Common myeloid progenitor, CD34-positive (primary cell): ENCODE results near the gene WWP2.

Experiments used
- CTCF ChIA-PET: fragments of 350-600 bp; sonication (Branson Sonifier 250); formaldehyde crosslinking; loops from one replicate; lab custom pipeline; 2021; ENCODE audit warnings: antibody characterized with exemption; lab: Charles Lee
- POLR2A ChIA-PET: fragments of 350-600 bp; sonication (Branson Sonifier 250); formaldehyde crosslinking; loops from one replicate; lab custom pipeline; 2021; ENCODE audit warnings: antibody characterized with exemption; lab: Charles Lee
- DNase-seq, 3 donors: peaks; one replicate each; pipeline versions ENCODE4 v3.0.0 to v3.0.0-alpha.2; 2013
- H3K27ac ChIP-seq, 2 experiments: 1 replicate in 1 of 2; 2 replicates in 1 of 2; pipeline ENCODE4 v1.7.0; 2013; ENCODE audit warnings: inconsistent platforms in 2 of 2, low read length in 2 of 2, mild to moderate bottlenecking in 2 of 2, low read depth in 1 of 2, moderate library complexity in 1 of 2; ENCODE audit not compliant: severe bottlenecking in 2 of 2, insufficient read depth in 1 of 2, poor library complexity in 1 of 2
- H3K27me3 ChIP-seq, 5 experiments: replicated peaks in 2 of 5; 1 replicate in 3 of 5; 2 replicates in 2 of 5; pipeline versions ENCODE4 v1.6.1 to v1.7.0; 2013; ENCODE audit warnings: low read length in 4 of 5, mild to moderate bottlenecking in 2 of 5, moderate library complexity in 2 of 5, inconsistent platforms in 1 of 5; ENCODE audit not compliant: insufficient read depth in 5 of 5, control insufficient read depth in 4 of 5
- H3K36me3 ChIP-seq, 4 experiments: 1 replicate in 2 of 4; 2 replicates in 2 of 4; pipeline versions ENCODE4 v1.6.1 to v1.7.0; 2013; ENCODE audit warnings: low read length in 3 of 4, control low read depth in 1 of 4, mild to moderate bottlenecking in 1 of 4; ENCODE audit not compliant: control insufficient read depth in 4 of 4, insufficient read depth in 4 of 4
- H3K4me1 ChIP-seq, 4 experiments: 1 replicate in 3 of 4; 2 replicates in 1 of 4; pipeline versions ENCODE4 v1.6.1 to v1.7.1; 2013; ENCODE audit warnings: low read length in 3 of 4, mild to moderate bottlenecking in 3 of 4, control low read depth in 1 of 4, inconsistent platforms in 1 of 4, moderate library complexity in 1 of 4; ENCODE audit not compliant: control insufficient read depth in 4 of 4, insufficient read depth in 4 of 4; ENCODE audit errors: control extremely low read depth in 1 of 4
- H3K4me3 ChIP-seq, 7 experiments: 1 replicate in 4 of 7; 2 replicates in 3 of 7; pipeline versions ENCODE4 v1.5.1 to v1.7.0; 2013; ENCODE audit warnings: mild to moderate bottlenecking in 7 of 7, low read length in 6 of 7, moderate library complexity in 6 of 7, inconsistent platforms in 2 of 7, low read depth in 2 of 7, control low read depth in 1 of 7; ENCODE audit not compliant: insufficient read depth in 4 of 7, control insufficient read depth in 1 of 7; ENCODE audit errors: extremely low read depth in 1 of 7
- H3K9me3 ChIP-seq, 5 experiments: 1 replicate in 4 of 5; 2 replicates in 1 of 5; pipeline versions ENCODE4 v1.6.1 to v1.7.1; 2013; ENCODE audit warnings: low read length in 4 of 5, mild to moderate bottlenecking in 2 of 5, inconsistent platforms in 1 of 5, low read depth in 1 of 5, moderate library complexity in 1 of 5; ENCODE audit not compliant: control insufficient read depth in 4 of 5, insufficient read depth in 2 of 5; ENCODE audit errors: control extremely low read depth in 1 of 5
- WGBS: methylation state at CpG from one replicate; pipeline ENCODE4 v1.1.5; 2013; ENCODE audit not compliant: insufficient coverage; 5-methylcytosine and 5-hydroxymethylcytosine counted together

The WWP2 gene

GRCh38 chr16:69893106-69893505 lies 131.0 kb downstream of the WWP2 start:
- Histone ChIP-seq H3K4me3 (no peak overlapping the region), H3K36me3 (peaks cover 0 to 33% (median 15%) of the 10 kb centered on the region in 4 experiments), H3K27me3 (no peaks in the 10 kb centered on the region), H3K27ac (no peak overlapping the region), H3K9me3 (no peaks in the 10 kb centered on the region), H3K4me1 (no peaks in the 10 kb centered on the region)
- CTCF ChIA-PET = no interaction called here
- DNase-seq = no peak
- POLR2A ChIA-PET = no interaction called here
- 100% methylated on average over 1 of the region's 2 CpGs for WGBS

DNA sequence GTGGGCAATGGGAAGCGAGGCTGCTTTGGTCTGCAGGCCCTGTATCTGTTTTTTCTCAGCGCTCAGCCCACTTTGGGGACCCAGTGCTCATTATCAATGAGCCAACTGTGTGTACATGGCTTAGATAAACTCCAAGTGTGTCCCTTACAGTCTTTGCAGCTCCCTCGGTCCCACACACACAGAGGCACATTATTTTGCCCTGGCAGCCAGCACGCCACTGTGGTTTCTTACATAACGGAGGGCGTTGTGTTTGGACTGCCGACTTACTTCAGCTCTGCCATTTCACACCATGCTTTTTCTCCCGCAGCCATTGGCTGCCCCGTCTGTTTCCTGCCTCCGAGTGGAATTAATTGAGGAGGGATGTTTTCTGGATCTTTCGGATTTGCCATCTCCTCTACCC lies 132.5 kb downstream of the WWP2 start:
- H3K36me3 ChIP-seq = peaks cover 0 to 19% (median 10%) of the 10 kb centered on the region in 4 experiments
- CTCF ChIA-PET = no interaction called here

GRCh38 chr16:69903865-69904415 lies 141.8 kb downstream of the WWP2 start:
- Histone ChIP-seq H3K4me1 (no peaks in the 10 kb centered on the region), H3K4me3 (no peak overlapping the region), H3K27me3 (no peaks in the 10 kb centered on the region), H3K27ac (no peak overlapping the region), H3K9me3 (no peaks in the 10 kb centered on the region), H3K36me3 (peaks cover 2 to 16% (median 5%) of the 10 kb centered on the region in 4 experiments)
- DNase-seq = no peak
- CTCF ChIA-PET = no interaction called here
- POLR2A ChIA-PET = no interaction called here
- WGBS = 100% methylated on average over 4 of the region's 8 CpGs

More for the DNA sequence above, 132.5 kb downstream of the WWP2 start:
- Histone ChIP-seq H3K4me3 (no peak overlapping the region), H3K27ac (no peak overlapping the region), H3K9me3 (no peaks in the 10 kb centered on the region), H3K27me3 (no peaks in the 10 kb centered on the region), H3K4me1 (no peaks in the 10 kb centered on the region)
- POLR2A ChIA-PET = no interaction called here
- WGBS = 92% methylated on average over 6 of the region's 11 CpGs
- no peak for DNase-seq

DNA sequence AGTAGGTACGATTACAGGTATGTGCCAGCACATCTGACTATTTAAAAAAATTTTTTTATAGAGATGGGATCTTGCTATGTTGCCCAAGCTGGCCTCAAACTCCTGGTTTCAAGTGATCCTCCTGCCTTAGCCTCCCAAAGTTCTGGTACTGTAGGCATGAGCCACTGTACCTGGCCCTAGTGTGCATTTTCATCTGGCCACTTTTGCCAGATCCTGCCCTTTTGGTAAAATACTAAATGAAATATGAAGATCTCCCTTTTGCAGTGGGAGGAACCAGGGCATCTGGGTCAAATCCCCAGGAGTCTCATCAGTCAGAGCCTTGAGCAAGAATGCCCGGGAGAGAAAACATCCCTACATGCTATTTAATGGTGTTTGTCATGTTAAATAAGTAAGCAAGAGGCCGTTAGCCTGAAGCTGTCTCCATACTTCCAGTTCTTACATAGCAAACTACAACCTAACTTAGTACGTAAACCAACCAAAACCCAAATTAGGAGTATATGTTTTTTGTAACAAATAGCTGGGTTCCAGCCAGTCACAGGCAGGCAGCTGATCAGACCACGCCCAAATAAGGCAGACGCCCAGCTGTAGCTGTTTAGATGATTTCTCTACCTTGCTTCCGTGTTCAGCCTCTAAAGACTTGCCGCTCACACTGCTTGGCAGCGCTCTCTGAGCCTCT lies 142.5 kb downstream of the WWP2 start:
- Histone ChIP-seq H3K27me3 (no peaks in the 10 kb centered on the region), H3K9me3 (no peaks in the 10 kb centered on the region), H3K4me3 (no peak overlapping the region), H3K4me1 (no peaks in the 10 kb centered on the region), H3K27ac (no peak overlapping the region), H3K36me3 (peaks cover 2 to 22% (median 10%) of the 10 kb centered on the region in 4 experiments)
- DNase-seq = no peak
- ChIA-PET CTCF (no interaction called here), POLR2A (no interaction called here)
- 96% methylated on average over 5 of the region's 9 CpGs for WGBS

- Histone ChIP-seq H3K4me3 (no peak overlapping the region), H3K27ac (no peak overlapping the region), H3K27me3 (no peaks in the 10 kb centered on the region), H3K9me3 (no peaks in the 10 kb centered on the region), H3K4me1 (no peaks in the 10 kb centered on the region), H3K36me3 (peaks cover 2 to 22% (median 11%) of the 10 kb centered on the region in 4 experiments)
- no CpG with 5 or more reads among the region's 2 CpGs for WGBS
- ChIA-PET POLR2A (no interaction called here), CTCF (interaction anchor here (1.1 kb wide), 1 partner anchor 109 kb away, joined by 4 read pairs; no protein-coding TSS in a partner anchor)
- DNase-seq = no peak
Measured at GRCh38 chr16:69905171-69905555, 143.0 kb downstream of the WWP2 start.

DNA sequence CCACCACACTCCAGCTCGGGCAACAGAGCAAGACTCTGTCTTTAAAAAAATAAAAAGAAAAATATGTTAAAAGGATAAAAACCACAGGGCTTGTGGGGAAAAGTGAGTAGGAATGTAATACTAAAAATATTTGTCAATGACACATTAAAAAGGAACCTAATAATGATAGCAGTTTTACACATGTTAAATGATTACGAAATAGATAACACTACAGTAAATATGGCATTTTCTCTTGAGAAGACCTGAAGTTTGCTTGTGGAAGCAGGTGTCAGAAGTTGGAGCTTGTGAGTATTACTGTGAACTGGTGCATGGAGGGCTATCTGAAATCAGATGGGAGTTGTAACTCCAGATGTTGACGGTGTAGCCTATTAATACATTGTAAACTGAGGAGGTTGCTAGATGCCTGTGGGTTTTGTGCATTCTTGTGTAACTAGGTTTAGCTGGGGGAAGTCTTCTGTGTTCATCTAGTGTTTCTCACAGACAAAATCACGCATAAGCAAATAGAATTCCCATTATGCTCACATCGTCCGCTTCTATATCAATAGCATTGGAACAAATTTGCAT lies 144.8 kb downstream of the WWP2 start:
- Histone ChIP-seq H3K27me3 (no peaks in the 10 kb centered on the region), H3K9me3 (no peaks in the 10 kb centered on the region), H3K27ac (no peak overlapping the region), H3K4me1 (no peaks in the 10 kb centered on the region), H3K36me3 (peaks cover 2 to 32% (median 16%) of the 10 kb centered on the region in 4 experiments), H3K4me3 (no peak overlapping the region)
- ChIA-PET CTCF (interaction anchor here (1.0 to 1.2 kb wide), 2 partner anchors 16 to 23 kb away, joined by 3 to 4 read pairs; no protein-coding TSS in a partner anchor), POLR2A (no interaction called here)
- WGBS = 100% methylated on average over 3 of the region's 6 CpGs
- no peak for DNase-seq

GRCh38 chr16:69909043-69909442 lies 146.9 kb downstream of the WWP2 start:
- DNase-seq = no peak
- Histone ChIP-seq H3K27ac (no peak overlapping the region), H3K27me3 (no peaks in the 10 kb centered on the region), H3K36me3 (peaks cover 0 to 22% (median 15%) of the 10 kb centered on the region in 4 experiments), H3K4me3 (no peak overlapping the region), H3K9me3 (no peaks in the 10 kb centered on the region), H3K4me1 (no peaks in the 10 kb centered on the region)
- CTCF ChIA-PET = interaction anchor here (1.0 kb wide), 1 partner anchor 13 kb away, joined by 3 read pairs; no protein-coding TSS in a partner anchor
- POLR2A ChIA-PET = no interaction called here
- WGBS = 99% methylated on average over 7 of the region's 8 CpGs
